Frontal cortex (tissue), 4 donors: ENCODE data around the gene WNT16. TPM values are rescaled to one million over a fixed set of nuclear protein-coding genes. Genes with fewer than 3 reads are reported as not detected.
"Not testable (repeated sequence)": the region's sequence is repeated elsewhere in the genome, so short reads cannot be mapped to it uniquely, and the experiment has no call there.

Experiments
- DNase-seq, 2 donors: peaks; one replicate each; pipeline ENCODE4 v3.0.0; 2012; ENCODE audit warnings: low spot score in 2 of 2
- FAIRE-seq: peaks from 2 replicates; lab custom pipeline; 2012; peaks lifted over from hg19 to GRCh38; lab: Jason Lieb, UNC
- total RNA-seq: library from RNA; depleted of rRNA; stranded (reverse); fragments of >200 nt; gene quantifications from one replicate; pipeline ENCODE4 v1.2.3, GENCODE V29; 2014
- donor health status: control.
- donor health status: control.
- donor health status: control.

WNT16 gene
- total RNA-seq, 1 donor from 2014 or later, result 0.82 TPM

GRCh38 chr7:121304102-121304658 lies 24.6 kb upstream of the WNT16 start:
- no peak for DNase-seq
- FAIRE-seq, result no peak

GRCh38 chr7:121305109-121305508 lies 23.7 kb upstream of the WNT16 start:
- DNase-seq, result no peak

GRCh38 chr7:121306565-121306964 lies 22.2 kb upstream of the WNT16 start:
- FAIRE-seq, result no peak

More at GRCh38 chr7:121305109-121305508, 23.7 kb upstream of the WNT16 start:
- FAIRE-seq, result no peak

GRCh38 chr7:121307021-121307574 lies 21.7 kb upstream of the WNT16 start:
- FAIRE-seq (no peak), DNase-seq (no peak)

More at GRCh38 chr7:121306565-121306964, 22.2 kb upstream of the WNT16 start:
- DNase-seq, result no peak

GRCh38 chr7:121313220-121313792 lies 15.5 kb upstream of the WNT16 start:
- DNase-seq (no peak), FAIRE-seq (no peak)

- FAIRE-seq (no peak), DNase-seq (no peak)
Measured at GRCh38 chr7:121313793-121314676, 14.8 kb upstream of the WNT16 start.

- DNase-seq, FAIRE-seq: not testable (repeated sequence)
Measured at GRCh38 chr7:121315170-121315569, 13.6 kb upstream of the WNT16 start.

GRCh38 chr7:121322460-121322859 lies 6.3 kb upstream of the WNT16 start:
- no peak for FAIRE-seq
- no peak for DNase-seq

- no peak for FAIRE-seq
- no peak for DNase-seq
Measured at GRCh38 chr7:121323515-121324302, 5.1 kb upstream of the WNT16 start.

GRCh38 chr7:121327671-121328070 lies 1.1 kb upstream of the WNT16 start:
- DNase-seq (no peak), FAIRE-seq (no peak)

GRCh38 chr7:121329191-121330052 lies 622 bp downstream of the WNT16 start:
- FAIRE-seq, result no peak
- DNase-seq, result peak in 1 of 2 donors; percentile 19

- DNase-seq (peak in 1 of 2 donors; percentile 21), FAIRE-seq (no peak)
Measured at GRCh38 chr7:121330053-121330833, 1.4 kb downstream of the WNT16 start.

- FAIRE-seq, result no peak
Measured at GRCh38 chr7:121331048-121331447, 2.2 kb downstream of the WNT16 start.

GRCh38 chr7:121331574-121331973 lies 2.8 kb downstream of the WNT16 start:
- DNase-seq (no peak), FAIRE-seq (no peak)

More at GRCh38 chr7:121331048-121331447, 2.2 kb downstream of the WNT16 start:
- DNase-seq, result no peak

GRCh38 chr7:121334376-121334775 lies 5.6 kb downstream of the WNT16 start:
- FAIRE-seq, result no peak
- no peak for DNase-seq

- DNase-seq, result no peak
- no peak for FAIRE-seq
Measured at GRCh38 chr7:121334875-121335648, 6.3 kb downstream of the WNT16 start.

- DNase-seq (no peak), FAIRE-seq (no peak)
Measured at GRCh38 chr7:121336579-121336978, 7.8 kb downstream of the WNT16 start.
